COLO668 (cell line): ENCODE measurements around the gene FCHSD2.

Experiments
- DNase-seq: peaks from one replicate; lab custom pipeline; 2025; ENCODE audit not compliant: unreplicated experiment; lab: John Stamatoyannopoulos, UW

Gene FCHSD2

DNA sequence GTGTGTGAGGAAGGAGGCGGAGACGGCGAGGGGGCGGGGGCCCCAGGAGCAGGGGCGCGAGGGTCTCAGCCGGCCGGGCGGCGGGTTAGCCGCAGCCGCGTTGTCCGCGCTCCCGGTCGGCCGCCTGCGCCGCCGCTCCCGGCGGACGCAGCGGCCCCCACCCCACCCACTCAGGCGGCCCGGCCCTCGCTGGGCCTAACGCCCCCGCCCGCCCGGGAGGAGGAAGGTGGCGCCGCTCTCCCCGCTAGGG, at the start of gene FCHSD2:
FCHSD2 (minus strand) TSS at position 191 of the 250 bp plus-strand sequence. CDS start 441 bp downstream, outside the sequence.
- DNase-seq = no peak

DNA sequence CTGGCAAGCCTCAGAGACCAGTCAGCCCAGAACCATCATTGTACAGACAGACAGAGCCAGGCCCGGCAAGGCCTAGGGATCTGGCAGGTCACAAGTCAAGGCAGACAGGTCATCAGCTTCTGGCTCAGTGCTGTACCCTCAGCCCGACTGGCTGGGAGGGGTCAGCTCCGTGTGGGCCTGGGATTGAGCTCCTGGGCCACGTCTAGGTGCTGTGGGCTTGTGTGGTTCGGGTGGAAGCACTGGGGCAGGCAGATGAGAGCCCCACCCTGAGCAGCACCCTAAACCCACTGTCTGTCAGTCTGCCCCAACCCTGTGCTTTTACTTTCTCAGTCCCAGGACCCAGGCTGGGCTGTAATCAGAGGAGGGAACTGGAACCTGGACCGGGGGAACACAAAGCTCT, 49.0 kb upstream of the FCHSD2 start:
- no peak for DNase-seq

DNA sequence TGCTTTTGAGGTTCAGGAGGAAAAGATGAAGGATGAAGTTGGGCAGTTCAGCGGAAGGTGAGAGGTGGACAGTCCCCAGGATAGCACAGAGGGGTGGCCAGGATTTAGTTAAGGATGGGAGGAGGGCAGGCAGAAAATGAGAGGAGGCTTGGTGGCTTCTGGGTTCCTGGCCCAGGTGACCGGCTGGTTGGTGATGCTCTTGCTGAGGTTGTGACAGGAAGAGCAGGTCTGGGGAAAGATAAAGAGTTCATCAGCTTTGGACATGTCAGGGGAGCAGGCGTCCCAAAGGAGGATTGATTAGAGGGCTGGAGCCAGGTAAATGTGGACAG, 48.4 kb upstream of the FCHSD2 start:
- no peak for DNase-seq

DNA sequence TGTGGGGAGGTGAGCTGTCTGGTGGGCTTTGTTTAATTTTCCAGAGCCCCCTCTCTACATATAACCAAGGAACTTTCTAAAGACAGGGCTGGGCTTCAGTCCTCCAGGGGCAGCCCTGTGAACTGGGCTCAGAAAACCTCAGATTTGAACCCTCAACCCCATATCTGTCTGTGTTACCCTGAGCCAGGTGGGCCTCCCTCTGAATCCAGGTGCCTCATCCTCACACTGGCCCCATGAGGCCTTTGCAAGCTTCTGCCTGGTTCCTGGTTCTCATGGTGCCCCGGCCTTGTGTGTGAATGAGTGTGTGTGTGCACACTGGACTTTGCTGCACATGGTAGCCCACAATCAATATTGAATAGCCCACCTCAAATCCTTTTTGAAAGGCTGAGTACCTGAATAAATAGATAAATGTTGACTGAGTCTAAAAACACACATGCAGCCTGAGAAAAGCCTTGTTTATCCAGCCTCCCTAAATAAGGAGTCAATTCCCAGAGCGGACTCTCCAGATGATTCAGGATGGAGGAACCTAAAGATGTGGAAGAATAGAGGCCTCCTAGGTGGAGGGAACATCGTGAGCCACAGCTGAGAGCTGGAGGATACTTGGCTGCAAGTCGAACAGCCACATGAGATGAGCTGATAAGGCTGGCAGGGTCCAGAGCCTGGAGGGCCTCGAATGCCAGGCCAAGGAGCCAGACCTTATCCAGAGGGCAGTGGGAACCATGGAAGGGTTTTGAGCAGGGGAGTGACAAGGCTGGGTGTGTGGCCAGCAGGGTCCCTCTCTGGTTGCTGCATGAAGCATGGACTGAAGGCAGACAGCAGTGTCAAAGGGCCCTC, 47.8 kb upstream of the FCHSD2 start:
- no peak for DNase-seq

DNA sequence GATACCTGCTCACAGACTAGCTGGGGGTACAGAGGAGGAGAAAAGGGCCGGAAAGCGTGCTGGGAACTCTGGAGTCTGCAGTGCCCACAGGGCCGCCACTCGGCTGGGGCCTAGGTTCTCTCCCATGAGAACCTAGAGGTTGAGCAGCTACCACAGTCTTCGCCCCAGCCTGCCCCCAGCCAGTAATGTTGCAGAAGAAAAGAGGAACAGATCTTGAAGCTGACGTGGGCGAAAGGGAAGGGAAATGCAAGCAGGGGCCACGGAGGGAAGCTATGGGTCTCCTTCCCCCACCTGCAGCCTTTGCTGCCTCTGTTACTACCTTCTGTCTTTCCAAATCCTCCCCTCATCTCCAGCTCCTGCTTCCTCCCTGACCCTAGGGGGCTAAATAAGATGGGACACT, 47.2 kb upstream of the FCHSD2 start:
- no peak for DNase-seq

DNA sequence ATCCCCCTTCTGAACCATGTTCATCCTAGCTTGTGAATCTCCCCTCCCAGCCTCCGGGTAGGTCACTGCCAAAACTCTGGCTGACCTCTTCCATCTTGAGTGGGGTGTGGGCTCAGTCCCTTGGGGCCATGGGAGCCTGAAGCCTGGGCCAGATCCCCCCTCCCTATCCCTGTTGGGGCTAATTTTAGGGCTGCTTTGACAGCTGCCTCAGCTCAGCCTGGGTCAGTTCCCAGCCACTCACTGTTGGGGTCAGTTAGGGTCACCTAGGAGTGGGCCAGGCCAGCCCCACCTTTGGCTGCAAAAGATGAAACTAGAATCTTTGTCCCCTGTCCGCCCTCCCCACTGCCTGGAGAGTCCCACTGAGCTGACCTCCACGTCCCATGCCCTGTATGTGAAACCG, 46.2 kb upstream of the FCHSD2 start:
- DNase-seq = no peak

DNA sequence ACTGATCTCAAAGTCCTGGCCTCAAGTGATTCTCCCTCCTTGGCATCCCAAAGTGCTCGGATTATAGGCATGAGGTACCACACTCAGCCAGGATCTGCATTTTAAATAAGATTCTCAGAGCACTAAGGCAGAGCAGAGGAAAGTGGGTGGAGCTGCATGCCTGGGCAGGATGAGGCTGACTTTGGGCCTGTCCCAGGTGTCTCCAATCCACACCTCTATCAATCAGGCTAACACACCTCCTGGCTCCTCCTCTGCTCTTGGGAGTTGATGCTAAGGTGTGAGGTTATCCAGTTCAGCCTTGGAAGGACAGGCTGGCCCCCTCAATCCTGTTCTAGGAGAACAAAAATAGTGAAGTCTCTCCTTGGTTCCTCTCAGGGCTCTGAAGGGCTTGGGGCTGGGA, 45.7 kb upstream of the FCHSD2 start:
- no peak for DNase-seq

DNA sequence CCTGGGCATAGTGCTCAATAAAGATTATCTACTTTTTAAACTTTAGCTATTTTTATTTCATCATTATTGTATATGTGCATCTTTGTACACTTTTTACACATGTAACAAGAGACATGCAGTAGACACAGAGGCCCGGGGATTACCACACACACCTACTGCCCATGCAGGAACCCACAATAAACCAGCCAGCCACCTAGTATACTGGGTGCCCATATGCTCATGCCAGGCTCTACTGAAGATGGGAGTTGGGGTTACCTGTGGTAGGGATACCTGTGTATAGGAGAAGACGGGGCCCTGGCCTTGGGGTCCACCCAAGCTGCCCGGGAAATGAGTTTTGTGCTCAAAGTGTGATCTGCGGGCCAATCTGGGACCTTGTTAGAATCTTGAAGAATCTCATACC, 44.8 kb upstream of the FCHSD2 start:
- no peak for DNase-seq

DNA sequence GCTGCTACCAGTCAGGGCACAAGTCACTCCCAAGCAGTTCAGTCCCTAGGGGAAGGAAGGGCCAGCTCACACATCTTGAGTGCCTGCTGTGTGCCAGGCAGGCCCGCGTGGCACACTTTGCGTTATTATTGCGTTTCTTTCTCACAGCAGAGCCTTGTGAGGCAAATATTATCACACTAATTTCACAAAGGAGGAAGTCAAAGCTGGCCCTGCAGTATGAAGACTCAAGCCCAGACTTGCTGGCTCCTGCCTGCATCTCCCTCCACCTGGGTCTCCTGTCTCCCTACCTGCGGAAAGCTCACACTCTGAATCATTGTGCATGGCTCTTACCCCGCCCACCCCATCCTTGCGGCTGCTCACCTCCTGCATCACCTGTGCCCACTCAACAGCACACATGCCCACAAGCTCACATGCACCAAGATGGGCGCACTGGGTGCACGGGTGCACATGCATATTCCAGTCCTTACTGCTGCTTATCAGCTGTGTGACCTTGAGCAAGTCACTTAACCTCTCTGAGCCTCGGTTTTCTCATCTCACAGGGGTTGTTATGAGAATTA, 44.3 kb upstream of the FCHSD2 start:
- no peak for DNase-seq

DNA sequence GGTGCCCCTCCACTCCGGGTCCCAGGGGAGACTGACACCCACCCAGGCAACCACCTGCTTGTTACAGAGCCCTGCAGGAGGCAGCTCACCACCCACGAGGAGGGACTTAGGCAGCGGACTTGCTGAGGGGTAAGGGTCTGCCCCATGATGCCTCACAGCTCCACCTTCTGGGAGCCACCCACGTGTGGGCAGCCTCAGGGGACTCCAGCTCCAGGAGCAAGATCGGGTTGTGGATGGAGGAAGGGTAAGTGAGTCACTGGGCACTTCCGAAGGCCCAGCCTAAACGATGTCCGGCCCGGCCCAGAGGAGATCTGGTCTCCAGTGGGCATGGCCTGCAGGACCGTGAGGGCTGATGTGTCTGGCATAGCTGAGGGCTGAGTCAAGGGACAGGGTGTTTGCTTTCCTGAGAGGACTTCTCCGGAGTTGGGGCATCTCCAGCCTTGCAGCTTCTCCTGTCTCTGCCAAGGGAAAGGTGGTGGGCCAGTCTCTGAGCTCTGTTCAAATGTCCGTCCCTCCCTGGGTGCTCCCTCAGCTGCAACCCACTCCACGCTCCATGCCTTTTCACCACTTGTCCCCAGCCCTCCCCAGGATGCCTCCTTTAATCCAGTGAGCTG, 43.7 kb upstream of the FCHSD2 start:
- DNase-seq = no peak

DNA sequence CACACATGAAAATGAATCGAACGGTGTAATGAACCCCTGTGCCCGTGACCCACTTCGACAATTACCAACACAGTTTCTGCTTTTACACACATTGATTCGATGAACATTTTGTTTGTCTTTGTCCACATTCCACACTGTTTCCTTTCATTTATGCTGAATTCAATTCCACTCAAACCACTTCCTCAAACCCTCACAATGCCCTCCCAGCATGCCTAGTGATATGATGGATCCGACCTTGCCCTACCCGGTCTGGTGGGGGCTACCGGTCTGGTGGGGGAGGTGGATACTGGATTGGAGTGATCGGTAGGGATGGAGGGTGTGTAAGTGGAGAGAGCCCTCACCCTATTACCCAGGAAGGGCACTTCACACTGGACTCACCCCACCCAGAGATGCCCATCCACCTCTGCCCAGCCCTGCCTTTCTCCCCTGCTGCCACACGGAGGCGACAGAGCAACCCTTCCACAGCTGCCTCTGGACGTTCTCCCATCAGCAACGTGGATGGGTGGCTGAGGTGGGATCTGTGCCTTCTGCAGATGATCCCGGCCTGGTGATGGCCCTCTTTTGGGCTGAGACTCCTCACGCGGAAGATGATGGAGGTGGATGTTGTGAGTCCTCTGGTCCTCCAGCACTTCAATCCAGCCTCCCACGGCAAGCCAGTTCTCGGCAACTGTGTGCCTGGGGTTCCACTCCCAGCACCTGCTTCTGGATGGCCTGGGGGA, 43.0 kb upstream of the FCHSD2 start:
- peak; percentile 32 for DNase-seq

DNA sequence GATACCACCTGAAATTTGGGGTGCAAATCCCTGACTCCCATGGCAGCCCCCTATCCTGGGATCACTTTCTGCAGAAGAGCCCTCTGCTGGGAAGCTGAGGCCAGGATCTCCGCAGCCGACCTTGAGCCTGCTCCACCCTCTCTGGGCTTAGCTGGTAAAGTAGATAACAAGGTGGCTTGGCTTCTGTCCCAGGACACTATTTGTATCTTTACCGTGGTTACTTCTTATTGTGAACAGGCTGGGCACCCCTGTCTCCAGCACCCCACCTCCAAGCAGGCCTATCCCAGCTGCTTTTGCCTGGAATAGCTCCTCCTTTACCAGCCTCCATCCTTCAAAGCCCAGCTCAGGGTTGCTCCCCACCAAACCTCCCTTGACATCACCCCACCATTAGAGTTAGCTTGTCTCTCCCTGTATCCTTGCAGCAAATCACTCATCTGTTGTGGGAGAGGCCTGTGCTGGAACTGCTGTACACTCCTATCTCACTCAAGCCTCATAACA, 40.8 kb upstream of the FCHSD2 start:
- no peak for DNase-seq

DNA sequence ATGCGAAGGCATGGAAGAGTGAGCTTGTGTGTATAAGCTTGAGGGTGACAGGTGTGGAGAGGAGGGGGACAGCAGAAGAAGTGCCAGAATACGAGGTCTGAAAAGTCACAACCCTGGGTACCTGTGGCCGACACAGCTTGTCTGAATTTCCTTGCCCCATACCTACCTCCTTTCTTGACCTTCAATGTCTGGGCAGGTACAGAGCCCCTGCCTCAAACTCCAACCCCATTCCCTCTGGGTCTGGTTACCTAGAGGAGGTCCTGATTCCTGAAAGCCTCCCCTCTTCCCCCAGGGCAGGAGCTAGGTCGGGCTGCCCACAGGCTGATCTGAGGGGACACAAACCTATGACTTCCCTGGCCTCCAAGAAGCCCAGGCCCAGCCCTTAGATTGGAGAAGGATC, 36.6 kb upstream of the FCHSD2 start:
- no peak for DNase-seq

DNA sequence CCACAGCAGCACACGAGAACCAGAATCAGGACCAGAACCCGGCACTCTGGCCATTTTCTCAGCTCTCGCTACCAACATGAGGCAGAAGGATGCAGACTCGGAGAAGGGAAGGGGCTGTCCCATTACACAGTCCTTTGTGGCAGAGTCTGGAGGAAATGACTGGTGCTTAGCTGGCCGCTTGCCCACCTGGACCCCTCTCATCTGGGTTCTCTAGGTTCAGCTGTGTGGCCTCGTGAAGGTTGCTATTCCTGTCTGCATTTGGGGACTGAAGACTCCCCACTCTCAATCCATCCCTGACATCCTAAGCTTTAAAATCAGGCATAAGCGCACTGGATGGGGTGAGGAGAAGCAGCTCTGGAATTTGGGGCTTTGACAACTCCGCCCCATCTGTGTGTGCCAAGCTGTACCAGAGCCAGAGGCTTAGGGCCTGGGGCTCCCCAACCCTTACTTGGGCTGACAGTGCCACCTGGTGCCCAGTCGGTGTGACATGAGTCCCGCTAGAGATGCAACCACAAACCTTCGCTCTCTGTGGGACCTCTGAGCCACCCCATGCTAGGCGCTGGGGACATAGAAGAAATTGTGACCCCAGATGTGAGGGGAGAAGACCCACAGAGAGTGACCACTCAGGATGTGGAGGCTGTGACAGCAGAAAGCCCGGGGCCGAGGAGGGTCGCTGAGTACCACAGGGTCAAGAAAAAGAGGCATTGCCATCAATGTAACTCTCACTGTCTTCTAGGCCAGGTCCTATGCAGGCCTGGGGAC, 35.8 kb upstream of the FCHSD2 start:
- DNase-seq = peak; percentile 52

DNA sequence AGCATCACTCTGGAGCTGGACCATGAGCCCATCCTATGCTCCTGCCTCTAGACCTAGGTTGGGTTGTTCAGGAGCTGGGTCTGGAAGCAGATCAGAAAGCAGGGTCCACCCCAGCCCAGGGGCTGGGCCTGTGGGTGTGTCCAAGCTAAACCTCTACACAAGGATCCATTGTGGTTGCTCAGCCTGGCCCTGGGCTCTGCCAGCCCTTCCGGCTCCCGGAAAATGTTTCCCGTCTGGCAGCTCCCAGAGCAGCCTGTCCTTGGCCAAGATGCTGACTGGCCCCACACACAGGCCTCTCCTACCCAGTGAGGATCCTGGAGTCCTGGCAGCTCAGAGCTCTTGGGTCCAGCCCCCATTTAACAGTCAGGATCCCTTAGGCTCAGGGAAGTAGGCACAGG, 35.3 kb upstream of the FCHSD2 start:
- DNase-seq = no peak

DNA sequence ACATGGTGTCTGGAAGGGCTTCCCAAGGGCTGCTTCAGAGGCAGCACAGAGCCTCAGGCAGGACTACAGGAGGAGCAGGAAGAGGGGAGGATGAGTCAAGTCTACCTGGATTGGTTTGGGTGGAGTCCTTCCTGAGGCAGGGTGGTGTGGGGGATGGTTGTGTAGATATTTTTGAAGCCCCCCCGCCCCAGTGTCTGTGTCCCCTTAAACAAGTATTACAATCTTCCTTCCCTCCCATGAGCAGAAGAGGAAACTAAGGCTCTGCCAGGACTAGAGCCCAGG, 34.7 kb upstream of the FCHSD2 start:
- no peak for DNase-seq

DNA sequence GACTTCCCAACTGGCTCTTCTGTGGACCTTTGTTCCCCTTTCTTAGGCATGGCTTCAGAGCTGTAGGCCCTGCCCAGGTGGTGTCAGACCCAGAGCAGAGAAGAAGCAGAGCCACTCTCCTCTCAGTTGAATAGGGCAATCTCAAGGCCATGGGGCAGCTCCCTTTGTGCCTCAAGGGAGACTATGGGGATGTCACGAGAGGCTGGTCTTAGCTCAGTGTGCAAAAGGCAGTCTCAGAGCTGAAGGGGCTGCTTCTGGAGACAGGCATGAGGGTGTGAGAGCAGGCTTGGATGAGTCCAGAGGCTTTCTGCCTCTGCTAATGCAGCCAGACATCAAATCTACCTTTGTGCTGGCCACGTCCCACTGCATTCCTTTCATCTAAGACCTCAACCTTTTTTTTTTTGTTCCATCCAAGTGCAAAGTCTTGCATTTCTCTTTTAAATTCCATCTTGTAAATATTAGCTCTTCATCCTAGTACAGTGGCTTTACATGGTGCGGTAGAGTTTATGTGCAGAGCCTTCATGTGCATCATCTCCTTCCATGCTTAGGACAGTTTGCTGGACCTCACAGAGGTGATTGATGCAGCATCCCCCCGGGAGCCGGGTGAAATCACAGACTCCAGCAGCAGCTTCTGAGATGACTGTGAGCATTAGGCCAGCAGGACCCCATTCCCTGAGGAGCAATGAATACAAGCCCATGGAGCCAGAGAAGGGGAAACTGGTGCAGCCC, 34.2 kb upstream of the FCHSD2 start:
- DNase-seq = no peak

DNA sequence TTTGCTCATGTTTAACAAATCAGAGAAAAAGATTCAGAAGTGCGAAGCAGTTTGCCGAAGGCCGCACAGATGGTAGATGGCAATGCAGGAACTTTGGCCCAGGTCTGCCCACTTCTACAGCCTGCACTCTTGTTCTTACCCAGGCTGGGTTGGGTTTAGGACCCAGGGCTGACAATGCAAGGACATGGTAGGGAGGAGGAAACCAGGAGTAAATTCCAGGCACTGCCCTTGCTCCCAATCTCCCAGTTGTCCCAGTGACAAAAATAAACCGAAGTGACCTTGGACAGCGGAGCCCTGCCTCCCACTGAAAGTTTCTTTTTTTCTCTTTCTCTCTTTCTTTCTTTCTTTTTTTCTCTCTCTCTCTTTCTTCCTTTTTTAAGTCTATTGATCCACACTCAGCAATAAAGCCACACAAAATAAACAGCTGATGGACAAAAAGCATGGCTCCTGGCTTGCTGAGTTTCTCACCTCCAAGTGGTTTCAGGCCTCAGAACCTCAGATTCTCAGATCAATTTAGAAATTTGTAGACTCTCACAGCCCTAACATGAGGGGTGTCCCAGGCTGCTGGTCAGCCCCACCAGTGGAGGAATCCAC, 33.5 kb upstream of the FCHSD2 start:
- DNase-seq = no peak

DNA sequence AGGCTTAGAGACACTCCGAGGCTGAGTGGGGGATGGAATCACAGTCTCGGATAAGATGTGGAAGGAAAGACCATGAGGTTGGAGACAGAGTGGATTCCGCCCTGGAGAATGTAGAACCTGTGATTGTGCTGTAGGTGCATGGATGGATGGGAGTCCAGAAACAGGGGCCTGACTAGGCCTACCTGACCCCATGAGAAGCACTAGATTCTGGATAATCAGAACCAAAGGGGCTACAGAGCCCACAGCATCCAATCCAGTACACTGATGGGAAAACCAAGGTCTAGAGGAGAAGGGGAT, 32.3 kb upstream of the FCHSD2 start:
- DNase-seq = no peak

DNA sequence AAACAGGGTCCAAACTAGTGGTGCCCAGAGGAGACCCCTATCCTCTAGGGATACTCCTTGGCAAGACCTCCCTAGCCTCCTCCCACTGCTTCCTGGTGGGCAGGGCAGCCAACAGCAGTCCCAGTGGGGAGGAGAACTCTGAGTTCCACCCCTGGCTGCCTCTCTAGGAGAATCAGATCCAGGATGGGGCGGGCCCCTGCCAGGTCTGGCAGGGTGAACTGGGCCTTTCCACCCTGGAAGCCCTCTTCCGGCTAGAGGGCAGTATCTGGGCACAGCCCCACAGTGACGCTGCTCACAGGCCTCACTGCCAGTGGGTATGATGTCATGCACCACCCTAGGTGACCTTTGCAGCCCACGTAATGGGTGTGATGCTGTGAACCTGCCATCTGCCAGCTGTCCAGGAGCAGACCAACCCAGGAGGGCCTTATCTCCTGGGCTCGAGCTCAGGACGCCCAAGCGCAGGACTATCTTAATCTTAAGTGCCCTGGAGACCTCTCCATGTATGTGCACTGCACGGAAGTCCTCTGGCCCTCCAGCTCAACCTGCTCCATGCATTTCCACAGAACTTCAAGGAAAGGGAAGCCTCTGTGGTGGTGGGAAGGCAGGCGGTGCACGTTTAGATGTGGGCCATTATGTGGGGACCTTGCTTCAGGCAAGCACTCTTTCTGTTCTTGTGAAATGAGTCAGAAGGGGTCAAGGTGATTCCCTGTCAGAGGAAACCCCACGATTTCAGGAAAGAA, 31.8 kb upstream of the FCHSD2 start:
- no peak for DNase-seq
